GM12864 (cell line): ENCODE results near the gene GALNT18.

ENCODE experiments used
- DNase-seq: peaks from one replicate; pipeline ENCODE4 v3.0.0-alpha.2; 2011; ENCODE audit warnings: low read depth
- H3K4me3 ChIP-seq: 2 replicates; pipeline ENCODE4 v1.5.1; 2011; ENCODE audit warnings: mild to moderate bottlenecking, low read depth, low read length, control low read depth
- TF ChIP-seq, protein P1 (sequence below): IDR thresholded peaks from 2 replicates; pipeline ENCODE4 v1.5.1; 2011; ENCODE audit warnings: low read depth, mild to moderate bottlenecking, moderate library complexity, low read length, control low read depth, inconsistent platforms; ENCODE audit errors: missing control alignments

GALNT18 gene

GRCh38 chr11:11621573-11622339, at the start of gene GALNT18:
Gene GALNT18 (minus strand): TSS chr11:11622005.
- H3K4me3 ChIP-seq, result peak within 1 kb of the TSS; percentile 62

DNA sequence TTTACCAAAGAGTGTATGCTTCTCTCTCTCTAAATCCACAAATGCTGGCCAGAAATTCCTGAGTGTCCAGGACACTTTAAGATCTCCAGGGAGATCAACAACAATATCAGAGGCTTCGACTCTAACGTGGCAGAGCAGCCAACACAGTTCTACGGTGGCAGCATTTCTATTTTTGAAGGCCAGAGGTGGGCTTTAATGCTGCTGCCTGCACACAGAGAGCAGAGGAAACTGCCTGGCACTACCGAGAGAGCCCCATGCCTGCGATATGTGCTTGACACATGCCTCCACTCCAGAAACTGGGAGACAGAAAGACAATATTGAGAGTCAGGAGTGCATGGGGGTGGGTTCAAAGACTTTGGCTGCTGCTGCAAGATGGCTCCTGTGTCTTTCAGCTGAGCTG, 48.8 kb upstream of the GALNT18 start:
- DNase-seq, result no peak
- TF ChIP-seq, protein P1, sequence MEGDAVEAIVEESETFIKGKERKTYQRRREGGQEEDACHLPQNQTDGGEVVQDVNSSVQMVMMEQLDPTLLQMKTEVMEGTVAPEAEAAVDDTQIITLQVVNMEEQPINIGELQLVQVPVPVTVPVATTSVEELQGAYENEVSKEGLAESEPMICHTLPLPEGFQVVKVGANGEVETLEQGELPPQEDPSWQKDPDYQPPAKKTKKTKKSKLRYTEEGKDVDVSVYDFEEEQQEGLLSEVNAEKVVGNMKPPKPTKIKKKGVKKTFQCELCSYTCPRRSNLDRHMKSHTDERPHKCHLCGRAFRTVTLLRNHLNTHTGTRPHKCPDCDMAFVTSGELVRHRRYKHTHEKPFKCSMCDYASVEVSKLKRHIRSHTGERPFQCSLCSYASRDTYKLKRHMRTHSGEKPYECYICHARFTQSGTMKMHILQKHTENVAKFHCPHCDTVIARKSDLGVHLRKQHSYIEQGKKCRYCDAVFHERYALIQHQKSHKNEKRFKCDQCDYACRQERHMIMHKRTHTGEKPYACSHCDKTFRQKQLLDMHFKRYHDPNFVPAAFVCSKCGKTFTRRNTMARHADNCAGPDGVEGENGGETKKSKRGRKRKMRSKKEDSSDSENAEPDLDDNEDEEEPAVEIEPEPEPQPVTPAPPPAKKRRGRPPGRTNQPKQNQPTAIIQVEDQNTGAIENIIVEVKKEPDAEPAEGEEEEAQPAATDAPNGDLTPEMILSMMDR, result no peak
- no peak overlapping the region for H3K4me3 ChIP-seq

More at GRCh38 chr11:11621573-11622339, at the start of gene GALNT18:
- peak; percentile 62 for DNase-seq
- TF ChIP-seq, protein P1, result no peak

DNA sequence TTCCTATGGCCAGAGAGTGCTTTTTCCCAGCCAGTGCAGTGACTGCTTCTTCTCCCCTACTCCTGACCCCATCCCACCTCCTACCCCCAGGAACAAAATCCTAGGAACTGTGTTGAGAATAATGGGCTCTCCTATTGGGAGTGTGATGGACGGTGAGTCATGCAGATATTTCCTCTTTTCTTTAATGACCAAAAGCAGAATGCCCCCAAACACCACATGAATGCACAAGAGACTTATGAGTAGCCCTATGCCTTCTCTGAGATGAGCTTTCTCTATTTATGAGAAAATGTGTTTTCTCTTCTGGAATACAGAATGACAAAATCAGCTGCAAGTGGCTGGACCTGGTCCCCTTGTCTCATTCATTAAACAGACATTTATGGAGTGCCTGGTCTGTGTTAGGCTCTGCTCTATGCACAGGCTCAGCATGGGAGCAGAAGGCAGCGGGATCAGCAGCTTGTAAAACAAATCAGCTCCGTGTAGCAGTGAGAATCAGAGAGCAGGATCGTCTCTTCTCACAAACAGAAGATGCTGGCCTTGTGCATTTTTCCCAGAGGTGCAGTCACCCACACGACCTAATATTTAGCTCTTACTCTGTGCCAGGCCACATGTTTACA, 47.5 kb upstream of the GALNT18 start:
- TF ChIP-seq, protein P1, result no peak
- H3K4me3 ChIP-seq, result no peak overlapping the region
- no peak for DNase-seq

DNA sequence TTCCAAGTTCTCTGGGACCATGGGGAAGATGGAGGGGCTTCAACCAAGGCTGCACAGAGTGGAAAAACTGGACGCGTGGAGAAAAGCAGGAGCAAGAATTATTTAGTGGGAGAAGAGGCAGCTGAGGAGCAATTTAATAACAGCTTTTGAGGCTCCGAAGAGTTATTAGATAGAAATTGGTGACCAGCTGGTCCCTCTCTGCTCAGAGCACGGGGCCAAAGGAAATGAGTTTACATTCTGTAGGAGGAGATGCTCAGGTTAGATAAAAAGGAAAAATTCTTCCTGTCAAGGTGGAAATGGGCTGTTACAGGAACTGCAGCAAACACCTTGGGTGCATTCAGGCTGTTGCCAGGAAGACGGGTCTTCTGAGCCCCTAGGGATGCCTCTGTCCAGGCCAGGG, 47.0 kb upstream of the GALNT18 start:
- TF ChIP-seq, protein P1, result no peak
- DNase-seq, result no peak
- H3K4me3 ChIP-seq, result no peak overlapping the region

DNA sequence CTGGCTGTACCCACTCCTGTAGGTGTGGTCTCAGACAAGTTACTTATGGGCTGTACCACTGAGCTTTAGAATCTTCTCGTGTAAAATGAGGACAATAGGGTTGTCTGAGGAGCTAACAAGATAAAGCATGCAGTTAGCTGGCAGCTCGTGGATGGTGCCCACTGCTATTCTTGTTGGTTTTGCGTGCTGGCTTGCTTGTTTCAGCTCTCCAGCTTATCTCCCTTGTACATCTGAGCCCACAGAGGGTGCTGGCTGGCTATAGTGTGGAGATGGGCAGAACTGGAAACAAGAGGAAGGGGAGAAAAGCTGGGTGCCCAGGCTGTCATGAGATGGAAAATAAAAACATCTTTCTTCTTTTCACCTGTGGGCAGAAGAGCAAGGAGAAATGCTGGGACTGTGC, 46.5 kb upstream of the GALNT18 start:
- DNase-seq, result no peak
- TF ChIP-seq, protein P1, result no peak
- no peak overlapping the region for H3K4me3 ChIP-seq

DNA sequence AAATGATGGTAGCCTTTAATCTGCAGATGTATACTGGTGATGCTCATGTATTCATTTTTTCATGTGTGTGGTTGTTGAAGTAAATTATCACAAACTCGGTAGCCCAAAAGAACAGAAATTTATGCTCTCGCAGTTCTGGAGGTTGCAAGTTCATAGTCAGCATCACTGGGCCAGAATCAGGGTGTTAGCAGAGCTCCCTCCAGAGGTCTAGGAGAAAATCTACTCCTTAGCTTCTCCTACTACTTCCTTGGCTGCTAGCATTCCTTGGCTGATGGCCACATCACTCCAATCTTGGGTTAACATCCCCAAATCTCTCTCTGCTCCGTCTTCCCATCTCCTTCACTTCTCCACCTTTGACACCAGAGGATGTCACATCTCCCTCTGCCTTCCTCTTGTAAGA, 45.3 kb upstream of the GALNT18 start:
- TF ChIP-seq, protein P1, result peak; percentile 31
- DNase-seq, result no peak
- no peak overlapping the region for H3K4me3 ChIP-seq

DNA sequence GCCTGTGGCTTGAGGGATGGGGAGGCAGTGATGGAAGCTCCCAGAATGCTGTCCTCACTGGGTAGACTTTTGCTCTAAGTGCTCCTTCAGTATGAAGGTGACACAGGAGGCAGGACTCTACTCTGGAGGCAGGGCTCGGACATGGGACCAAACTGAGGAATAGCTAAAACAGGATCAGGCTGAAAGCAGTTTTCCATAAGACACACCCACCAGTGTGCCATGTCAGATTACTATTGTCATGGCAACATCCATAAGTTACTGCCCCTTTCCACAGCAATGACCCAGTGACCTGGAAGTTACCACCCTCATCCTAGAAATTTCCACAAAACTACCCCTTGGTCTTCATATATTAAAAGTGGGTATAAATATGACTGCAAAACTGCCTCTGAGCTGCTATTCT, 43.6 kb upstream of the GALNT18 start:
- H3K4me3 ChIP-seq, result no peak overlapping the region
- TF ChIP-seq, protein P1, result no peak
- no peak for DNase-seq
